DMS153 treated with DMSO at 0.1 percent for 48 hours (cell line): ENCODE data around the gene GASK1B.

Experiments
- DNase-seq: peaks from one replicate; lab custom pipeline; 2025; ENCODE audit not compliant: unreplicated experiment; lab: John Stamatoyannopoulos, UW

Gene GASK1B

DNA sequence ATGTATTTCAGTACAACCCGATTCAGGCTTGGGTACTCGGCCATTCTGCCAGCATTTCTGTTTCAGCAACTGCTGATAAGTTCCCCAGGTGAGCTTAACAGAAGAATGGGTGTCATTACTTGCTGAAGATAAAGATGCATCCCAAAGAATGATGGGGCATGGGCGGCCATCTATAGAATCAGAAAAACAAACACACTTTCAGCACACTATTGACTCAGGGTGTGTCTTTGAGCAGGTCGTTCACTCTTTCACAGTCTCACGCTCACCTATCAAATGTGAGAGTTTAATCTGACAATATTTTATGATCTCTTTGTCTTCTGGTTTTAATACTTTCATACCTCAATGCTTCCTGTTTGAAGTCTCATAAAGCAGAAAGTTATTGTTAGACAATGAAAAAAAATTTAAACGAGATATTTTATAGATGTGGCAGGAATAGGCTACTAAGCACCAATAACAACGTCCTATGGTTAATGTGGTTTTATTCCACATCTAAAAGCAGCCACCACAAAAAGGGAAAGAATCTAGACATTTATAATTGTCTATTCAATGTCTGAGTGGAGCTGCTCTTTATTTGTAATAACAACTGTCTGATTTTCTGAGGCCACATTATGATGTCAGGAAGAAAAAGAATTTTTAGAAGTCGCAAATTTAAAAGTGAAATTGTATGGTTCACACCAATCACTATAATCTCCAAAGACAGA, 17.0 kb downstream of the GASK1B start:
- DNase-seq, result peak; percentile 43

DNA sequence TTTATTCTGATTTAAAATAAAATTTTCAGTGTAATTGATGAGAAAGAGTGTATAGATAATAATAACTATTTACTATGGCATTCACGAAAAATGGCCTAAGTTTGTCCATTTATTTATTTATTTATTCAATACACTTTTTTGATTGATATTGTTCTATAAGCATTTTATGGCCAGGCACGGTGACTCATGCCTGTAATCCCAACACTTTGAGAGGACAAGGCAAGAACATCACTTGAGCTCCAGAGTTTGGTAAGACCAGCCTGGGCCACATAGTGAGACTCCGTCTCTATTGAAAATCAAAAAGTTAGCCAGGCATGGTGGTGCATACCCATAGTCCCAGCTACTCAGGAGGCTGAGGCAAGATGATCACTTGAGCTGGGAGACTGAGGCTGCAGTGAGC, 25.7 kb downstream of the GASK1B start:
- no peak for DNase-seq

DNA sequence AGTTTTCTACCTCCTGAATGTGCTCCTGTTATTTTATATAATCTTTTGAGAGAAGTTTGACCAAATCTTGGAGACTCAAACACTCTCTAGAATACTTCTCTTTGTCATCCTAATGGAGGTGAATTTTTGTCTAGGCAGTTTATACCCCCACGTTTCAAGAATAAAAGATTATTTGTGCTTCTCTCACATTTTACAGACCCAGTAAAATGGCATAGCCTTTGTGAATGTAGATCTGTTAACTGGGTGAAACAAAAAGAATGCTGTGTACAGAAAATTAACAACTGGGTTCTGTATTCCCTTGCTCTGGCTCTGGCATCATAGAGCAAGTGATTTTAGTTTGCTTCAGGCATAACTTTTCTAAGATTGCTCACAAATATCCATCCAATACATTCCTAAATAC, 26.1 kb downstream of the GASK1B start:
- no peak for DNase-seq

DNA sequence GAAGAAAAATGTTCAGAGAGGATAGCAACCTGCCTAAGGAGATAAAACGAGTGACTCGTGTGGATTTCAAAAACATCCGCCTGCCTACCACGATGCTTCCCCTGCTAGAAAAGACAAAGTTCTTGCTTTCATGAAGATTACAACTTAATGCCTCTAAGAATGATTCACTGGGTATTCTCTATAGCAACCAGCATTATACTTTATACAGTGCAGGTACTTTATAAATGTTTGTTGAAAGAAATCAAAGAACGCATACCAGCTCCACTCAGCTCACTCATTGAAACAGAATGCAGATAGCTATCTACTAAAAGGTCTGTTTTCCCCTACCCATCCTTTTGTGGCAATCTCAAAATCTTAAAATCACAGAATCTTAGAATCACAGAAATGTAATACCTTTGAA, 33.7 kb downstream of the GASK1B start:
- DNase-seq, result no peak

DNA sequence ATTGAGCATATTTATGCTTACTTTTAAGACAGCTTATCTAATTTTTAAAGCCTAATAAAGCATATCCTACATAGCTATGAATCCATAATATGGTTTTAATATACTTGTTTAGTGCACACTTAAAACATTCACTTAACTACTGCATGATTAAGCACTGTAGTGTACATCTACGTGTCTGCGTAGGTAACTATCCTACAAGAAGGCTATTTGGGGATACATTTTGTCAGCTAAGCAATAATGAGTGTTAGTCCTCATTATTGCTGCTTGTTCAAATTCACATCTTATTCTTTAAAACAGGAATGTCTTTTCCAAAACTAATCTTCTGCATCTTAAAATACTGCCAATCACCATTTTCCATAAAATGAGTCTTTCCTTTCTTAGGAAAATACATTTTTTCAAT, 38.6 kb downstream of the GASK1B start:
- DNase-seq, result no peak

DNA sequence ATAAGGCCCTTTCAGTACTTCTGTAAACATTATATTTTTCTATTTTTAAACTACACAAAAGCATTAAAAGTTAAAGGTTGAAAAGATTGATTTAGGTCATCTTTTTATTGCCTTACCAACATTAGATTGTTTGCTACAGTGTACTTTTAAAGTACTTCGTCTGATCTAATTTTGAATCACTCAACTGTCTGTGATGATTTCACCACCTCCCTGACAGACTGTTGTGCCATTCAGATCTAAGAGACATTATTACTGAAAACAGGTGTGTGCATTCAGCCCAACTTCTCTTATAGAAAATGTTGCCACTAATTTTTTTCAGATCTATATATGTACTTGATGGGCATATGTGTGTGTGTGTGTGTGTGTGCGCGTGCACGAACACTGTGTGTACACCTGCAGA, 39.3 kb downstream of the GASK1B start:
- DNase-seq, result no peak

DNA sequence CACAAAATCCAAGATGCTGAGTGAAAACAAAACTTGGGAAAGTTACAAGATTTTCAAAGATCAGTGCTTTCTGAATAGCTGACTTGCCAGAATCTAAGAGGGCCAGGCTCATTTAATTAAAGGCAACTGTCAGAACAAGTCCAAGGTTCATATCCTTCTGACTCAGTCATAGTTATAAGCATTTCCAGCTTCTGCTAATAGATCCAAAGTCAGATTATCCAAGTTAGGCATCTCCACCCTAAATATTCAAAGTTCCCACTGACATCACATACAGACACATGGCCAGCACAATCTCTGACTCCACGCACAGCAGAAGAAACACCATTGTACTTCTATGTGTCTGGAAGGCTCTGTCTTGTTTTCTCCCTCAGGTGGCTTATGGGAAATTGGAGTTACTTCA, 41.8 kb downstream of the GASK1B start:
- DNase-seq, result no peak

DNA sequence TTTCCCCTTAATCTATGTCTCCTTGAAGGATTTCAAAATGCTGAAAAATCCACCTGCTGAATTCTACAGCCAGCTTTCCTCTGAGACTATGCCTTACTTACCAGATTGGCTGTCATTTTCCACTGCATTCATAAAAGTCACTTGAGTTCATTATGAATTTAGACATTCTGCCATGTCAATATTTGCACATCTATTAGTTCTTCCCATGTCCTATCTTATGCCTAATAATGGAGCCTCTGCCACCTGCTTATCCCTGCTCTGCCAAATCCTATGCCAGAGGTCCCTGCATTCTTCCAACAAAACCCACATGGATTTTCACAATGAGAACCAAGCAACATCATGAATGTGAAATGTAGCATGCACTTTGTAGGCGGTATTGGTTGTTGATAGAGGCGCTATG, 42.6 kb downstream of the GASK1B start:
- peak; percentile 10 for DNase-seq

DNA sequence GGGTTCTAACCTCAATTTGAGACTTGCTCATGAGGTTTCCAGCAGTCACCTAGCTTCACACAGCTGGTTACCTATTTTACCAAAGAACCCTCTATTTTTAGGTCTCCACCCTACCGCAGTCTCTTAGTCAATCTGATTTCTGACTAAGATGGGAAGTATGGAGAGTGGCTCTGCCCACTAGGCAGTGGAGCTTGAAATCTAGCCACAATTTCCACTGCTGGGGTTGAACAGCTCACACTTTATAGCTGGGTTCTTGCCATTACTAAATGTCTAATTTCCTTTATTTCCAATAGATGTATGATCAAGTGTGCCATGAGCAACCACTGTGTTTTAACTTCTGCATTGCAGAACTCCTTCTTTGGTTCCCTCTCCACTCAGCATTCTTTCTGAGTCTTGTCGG, 43.1 kb downstream of the GASK1B start:
- DNase-seq, result no peak

DNA sequence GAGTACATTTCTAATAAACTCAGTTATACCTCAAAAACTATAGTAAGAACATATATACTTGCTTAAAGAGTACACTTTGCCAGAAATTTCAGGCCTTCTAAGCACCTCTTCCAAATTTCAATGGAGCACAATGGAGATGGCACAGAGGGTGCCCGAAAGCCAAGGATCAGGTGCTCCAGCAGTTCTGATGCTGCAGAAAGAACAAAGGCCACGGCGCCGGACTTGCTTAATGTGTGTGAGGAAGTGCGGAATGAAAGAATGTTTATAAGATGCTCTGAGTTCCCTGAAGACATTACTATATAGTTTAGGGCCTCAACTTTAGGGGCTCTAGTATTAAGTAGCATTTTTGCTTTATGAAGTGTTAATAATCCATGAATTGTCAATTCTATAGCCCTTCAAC, 44.3 kb downstream of the GASK1B start:
- no peak for DNase-seq

DNA sequence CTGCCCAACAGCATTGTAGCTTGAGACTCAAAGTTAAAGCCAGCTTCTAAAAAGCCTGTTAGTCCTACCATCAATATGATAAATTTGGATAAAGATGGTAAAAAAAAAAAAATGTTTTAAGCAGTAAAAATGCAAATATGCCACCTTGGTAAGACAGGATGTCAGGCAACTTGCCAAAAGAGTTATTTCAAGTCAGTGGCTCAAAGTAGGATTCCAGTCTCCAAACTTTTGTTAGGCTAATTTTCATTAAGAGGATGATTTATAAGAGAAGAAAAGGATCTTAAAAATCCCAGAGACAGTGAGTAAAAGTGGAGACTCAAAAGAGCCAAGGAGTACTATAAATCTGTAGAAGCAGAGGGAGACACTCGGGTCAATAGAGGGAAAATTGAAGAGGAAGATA, 47.5 kb downstream of the GASK1B start:
- no peak for DNase-seq
